UCSD-AML1 (cell line): ENCODE results near the gene SLC9A9.

Experiments
- DNase-seq: peaks from one replicate; lab custom pipeline; 2025; ENCODE audit not compliant: unreplicated experiment; lab: John Stamatoyannopoulos, UW

Gene SLC9A9

DNA sequence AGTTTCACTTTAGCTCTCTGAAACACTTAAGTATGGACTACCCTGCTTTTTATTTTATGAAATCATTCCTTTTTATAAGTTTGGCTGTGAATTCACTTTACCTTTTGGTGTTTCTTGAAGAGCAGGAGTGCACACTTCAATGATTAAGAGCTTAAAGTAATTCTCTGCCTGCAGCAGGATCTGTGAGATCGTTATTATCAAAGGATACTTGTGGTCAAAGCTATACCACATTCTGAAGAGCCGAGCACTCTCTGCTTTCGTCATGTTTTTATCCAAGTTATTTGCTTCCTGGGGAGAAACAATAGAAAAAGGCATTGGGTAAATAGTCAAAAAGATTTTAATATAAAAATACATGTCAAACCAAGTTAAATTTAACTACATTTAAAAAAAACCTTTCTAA, 485.0 kb downstream of the SLC9A9 start:
- no peak for DNase-seq

DNA sequence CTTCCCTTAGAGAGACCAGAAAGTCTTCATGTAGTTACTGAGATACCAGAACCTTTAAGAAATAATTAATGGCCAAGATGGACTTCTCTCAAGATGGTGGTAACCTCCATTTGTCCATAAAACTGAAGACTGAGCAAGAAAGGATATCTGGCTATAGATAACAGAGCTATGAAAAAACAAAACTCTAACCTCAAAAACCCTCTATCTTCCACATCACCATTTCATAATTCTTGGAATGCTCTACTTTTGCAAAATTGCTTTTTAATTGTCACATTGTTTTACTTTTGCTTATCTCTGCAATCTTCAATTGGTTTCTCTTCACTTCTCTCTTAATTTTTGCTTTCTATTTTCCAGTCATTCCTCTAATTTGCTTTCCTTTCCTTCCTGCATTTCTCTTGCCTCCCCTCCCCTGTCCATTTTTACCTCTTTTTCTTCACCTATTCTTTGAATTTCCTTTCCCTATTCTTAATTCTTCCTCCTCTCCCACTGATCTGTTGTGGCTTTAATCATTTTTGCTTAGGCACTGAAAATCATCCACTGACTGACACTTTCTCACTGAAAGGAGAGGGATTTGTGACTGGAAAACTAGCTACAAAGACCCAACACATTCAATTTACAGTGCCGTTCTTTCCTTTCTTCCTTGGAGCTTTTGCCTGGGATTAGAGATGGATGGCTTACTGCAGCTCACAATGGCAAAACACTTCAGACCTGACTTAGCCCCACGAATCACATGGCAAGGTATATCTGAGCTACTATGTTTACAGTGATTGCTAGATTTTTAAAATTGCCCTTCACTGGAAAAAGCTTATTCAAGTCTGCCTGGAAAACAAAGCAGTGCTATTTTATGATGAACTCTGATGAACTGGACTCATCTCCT, 485.9 kb downstream of the SLC9A9 start:
- DNase-seq, result no peak

DNA sequence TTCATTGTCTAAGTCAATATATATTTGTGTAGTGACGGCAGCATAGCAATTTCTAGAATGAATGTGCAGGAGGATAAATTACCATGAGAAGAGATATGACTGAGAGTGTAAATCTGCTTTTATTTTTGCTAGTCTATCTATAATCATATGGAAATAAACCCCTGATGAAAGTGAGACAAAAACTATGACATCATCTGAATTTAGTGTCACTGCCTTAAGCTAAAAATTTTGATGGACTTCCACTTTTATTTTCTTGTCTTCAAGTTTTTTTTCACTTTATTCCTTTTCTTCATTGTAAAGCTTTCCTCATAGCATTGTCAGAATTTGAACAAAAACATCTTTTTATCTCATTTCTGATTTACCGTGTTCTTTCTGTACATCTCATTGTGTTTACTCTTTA, 486.7 kb downstream of the SLC9A9 start:
- no peak for DNase-seq

DNA sequence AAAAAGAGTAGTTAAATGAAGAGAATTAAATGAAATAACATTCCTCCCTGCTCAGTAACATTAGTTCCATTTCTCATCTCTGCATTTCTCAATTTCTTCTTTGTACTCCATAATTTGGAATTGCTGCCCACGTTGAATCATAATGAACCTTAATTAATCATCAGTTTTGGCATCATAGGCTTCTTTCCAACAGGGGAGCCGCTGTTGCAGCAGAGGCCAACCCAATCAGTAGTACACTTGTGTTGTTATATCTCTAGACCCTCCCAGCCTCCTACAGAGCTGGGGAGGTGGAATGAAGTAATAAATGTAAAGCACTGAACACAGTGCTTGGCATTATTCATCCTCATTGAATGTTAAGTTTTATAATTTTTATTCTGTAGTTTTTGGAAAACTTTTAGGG, 488.0 kb downstream of the SLC9A9 start:
- no peak for DNase-seq

DNA sequence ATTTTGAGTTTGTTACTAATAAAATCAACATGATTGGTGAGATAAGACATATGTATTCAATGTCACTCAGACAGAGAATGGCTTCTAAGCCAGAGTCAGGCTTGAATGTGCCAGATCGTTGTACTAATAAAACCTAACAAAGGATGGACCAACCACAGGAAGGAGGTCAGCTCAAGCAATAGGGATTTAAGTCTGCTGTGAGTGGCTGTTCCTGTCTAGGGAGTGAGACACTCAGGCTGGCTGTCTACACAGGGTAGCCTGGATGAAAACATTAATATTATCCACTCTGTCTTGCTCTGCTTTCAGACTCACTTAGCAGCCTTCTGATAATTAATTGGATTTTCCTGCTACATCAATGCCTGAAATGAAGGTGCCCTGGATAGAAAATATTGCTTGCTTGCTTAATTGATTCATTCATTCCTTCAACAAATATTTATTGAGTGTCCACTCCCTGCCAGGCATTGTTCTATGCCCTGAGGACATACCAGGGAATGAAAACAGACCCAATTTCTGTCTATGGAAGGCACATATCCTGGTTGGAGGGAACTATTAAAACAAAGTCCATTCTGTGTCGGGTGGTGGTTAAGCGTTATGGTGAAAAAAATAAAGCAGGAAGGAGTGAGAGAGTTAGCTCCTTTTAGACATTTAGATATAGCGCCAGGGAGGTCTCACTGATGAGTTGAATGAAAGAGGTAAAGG, 489.3 kb downstream of the SLC9A9 start:
- DNase-seq, result no peak

DNA sequence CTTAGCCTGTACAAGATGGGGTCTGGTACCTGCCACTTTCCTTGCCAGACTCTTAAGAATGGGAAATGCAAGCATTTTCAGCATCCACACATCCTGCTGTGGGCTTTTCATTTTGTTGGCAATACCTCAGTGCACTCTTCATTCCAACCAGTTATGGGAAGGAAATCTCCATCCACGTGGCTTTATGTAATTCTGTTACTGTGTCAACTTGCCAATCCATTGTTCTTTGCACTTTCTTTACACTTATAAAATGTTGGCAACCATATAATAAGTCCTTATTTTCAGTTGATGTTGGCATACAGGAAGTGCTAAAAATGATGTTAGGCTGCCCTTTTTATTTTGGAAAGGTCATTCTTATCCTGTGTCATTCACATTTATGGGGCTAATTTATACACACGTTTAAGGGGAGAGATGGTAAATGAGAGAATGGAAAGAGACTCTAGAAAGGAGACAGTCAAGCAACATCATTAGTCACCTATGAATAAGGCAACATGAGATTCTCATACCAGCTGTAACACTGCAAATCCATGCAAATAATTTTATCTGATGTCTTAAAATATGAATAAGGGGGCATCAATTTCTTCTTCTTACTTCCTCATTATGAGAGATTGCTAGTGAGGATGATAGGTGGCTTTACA, 490.0 kb downstream of the SLC9A9 start:
- DNase-seq, result no peak

DNA sequence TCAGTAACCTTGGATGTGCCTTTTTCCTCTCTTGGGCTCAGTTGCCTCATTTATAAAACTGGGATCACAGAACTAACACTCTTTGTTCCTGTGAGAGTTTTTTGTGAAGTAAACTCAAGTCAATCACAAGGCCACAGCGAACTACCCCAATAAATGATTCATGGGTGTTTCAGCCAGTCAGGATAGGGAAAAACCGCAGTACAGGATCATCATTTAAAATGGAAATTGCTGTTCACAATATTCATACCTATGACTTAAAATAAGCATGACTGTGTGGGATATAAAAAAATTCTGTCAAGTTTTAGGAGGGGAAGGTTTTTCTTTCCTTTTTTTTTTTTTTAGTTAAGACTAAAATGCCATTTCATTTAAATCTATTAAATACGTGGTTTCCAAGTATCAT, 490.6 kb downstream of the SLC9A9 start:
- no peak for DNase-seq

DNA sequence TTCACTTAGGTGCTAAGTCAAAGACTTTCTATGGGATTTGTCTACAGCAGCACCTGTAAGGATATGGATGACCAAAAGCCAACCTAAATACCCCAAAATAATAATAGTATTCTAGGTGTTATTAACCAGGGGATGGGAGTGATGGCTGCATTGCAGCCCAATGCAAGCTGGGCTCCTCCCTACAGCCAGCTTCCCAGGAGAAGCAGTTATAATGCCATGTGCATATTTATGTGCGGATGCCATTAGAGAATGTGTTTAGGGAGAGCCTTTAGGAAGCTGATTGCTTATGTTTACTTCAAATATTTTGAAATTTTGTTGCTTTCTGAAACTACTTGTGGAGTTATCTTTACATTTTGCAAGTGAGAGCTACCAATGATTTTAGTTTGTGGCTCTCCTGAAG, 491.4 kb downstream of the SLC9A9 start:
- DNase-seq, result no peak

DNA sequence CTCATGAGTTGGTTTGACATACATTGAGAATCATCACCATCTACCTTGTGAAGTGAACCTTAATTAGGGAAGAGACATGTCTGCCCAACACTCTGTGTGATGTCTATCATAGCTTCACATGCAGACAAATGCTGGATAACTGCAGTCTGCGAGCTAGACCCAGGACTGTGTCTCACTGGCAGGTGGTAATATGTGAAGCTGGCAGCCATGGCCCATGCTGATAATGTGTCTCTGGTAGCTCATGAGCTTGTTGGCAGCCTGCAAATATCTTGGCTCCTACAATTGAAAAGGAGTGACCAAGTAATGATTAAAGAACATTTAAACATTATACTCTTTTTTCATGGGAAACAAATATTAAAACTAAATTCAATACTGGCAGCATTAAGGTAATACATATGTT, 493.9 kb downstream of the SLC9A9 start:
- no peak for DNase-seq

DNA sequence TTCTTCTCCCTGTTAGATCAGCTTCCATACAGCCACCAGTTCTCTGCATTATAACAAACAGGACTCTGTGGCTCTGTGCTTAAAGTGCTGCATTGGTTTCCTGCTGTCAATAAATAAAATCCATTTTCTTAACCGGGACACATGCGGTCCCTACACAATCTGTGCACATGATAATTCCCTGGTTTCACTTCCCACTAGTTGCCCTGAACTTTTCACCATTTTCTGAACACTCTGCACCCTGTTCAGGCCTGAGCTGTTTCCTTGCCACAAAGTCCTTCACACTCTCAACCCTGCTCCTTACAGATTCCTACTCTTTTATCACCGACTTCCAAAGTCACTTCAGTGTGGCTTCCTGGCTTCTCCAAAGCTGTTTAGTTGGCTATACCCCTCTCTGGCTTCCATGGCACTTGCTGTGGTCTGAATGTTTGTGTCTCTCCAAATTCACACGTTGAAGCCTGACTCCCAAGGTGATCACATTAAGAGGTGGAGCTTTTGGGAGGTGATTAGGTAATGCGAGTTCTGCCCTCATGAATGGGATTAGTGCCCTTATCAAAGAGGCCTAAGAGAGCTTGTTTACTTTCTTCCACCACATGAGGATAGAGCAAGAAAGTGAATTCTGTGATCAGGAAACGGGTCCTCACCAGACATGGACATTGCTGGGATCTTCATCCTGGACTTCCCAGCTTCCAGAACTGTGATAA, 495.3 kb downstream of the SLC9A9 start:
- no peak for DNase-seq

DNA sequence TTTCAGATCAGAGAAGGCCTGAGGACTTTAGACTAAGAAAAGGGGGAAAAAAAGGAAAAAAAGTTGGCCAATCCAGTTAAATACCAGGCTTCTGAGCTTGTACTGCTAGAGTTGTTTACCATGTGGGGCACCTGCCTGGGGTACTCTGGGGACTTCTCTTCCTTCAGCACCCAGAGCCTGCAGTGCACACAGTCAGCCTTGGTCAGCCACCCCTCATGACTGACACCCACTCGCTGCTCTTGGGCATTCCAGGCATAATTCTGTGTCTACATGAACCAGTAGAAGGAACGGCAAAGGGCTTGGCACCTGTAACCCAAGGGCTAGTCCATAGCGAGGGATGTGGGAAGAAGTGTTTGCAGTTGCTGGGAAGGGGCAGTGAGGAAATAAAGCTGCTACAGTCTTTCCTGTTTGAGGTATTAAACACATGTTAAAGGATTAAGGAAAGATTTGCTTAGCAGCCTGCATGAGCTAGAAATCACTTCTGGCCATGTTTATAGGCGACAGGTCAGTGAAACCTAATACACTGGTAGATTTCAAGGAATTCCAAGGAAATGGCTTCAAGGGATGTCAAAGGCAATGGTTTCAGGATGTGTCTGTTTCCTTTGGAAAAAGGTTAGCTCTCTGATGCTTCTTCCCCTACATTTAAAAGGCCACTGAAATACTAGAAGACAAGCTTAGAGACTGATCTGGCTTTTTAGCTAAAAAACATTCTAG, 496.2 kb downstream of the SLC9A9 start:
- no peak for DNase-seq

DNA sequence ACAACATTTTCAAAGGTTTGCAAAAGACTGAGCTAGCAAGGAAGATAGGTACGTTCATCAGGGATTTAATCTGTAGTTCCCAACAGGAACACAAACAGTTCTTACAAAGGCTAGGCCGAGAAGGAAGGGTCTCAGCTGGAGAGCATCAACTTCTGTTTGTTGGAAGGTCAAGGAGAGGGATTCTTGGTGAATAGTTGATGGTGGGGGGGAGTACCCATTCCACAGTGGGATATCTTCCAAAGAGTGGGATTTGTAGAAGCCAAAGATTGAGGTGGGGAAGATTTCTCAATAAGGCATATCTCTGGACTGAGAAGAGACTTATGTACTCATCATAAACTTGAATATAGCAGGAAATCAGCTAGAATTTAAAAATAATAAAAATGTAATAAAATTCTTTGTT, 496.9 kb downstream of the SLC9A9 start:
- DNase-seq, result no peak

DNA sequence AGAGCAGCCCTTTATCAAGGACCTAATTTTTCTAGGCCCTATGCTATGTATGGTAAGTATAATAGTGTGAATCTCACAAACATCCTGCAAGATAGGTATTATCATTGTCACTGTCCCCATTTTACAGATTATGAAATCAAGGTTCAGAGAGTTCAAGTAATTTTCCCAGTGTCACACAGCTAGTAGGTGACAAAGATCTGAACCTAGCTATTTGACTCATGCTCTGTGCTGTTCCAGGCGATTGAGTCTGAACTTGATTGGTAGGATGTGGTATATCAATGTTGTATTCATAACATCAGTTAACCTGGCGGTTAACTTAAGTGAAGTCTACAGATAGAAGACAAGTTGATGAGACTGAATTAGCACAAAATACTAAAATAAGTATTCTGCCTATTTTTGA, 498.8 kb downstream of the SLC9A9 start:
- no peak for DNase-seq

DNA sequence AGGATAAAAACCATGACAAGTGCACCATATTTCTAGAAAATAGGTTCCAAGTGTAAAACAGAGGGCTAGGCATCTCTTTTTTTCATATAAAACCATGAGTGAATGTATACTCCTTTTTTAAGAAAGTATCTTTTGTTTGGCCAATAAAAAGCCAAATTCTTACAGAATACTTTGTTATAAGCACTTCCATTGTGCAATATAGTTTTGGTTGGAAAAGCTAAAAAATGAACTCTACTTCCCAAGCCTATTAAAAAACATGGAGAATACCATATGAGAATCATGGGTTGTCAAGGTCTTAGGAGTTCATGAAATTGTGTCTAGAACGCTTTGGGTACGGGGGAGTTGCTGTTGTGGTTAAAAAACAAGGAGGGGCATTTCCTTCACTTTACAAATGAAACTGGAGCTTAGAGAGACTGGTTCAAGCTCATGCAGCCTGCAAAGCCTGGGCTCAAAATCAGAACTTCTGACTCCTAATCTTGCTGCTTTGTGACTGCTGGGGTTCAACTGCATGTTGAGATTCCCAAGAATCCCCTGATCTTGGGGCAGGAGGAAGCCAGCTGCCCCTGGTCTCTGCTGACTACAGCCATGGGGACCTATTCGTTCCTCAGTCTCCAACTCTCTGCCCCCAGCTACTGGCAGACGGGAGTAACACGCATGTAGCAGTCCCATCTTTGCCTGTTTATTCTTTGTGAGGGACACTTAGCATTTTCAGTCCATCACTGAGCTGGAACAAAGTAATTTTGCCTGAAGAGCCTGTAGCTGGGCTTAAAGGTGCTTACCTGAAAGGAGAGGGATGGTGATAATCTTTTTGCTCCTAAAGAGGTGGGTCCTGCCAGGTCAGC, 499.6 kb downstream of the SLC9A9 start:
- DNase-seq, result no peak

DNA sequence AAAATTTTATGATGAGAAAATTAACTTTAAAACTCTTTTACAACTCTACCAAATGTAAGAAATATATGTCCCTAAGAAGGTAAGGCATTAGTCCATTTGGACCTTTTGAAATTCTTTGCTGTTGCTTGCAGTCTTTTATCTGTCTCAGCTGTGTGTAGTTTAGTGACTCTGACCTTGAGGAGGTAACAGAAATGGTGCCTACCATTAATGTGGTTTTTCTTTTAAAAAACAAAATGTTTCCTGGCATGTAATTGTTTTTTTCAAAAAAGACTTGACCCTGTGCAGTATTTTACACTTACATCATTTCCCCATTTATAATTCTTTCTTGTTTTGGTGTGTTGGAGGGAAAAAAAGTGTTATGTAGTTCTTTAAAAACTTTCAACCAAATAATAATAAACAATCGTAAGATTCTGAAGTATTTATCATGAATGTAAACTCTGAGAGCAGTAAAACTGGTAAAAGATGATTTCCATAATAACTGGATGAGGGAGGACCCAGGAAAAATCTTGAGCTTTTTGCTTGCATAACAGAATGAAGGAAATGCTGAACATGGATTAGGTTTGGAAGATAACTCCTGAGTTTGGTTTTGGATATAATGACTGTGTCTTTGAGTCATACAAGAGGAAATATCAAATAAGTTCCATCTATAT, 503.6 kb downstream of the SLC9A9 start:
- no peak for DNase-seq

DNA sequence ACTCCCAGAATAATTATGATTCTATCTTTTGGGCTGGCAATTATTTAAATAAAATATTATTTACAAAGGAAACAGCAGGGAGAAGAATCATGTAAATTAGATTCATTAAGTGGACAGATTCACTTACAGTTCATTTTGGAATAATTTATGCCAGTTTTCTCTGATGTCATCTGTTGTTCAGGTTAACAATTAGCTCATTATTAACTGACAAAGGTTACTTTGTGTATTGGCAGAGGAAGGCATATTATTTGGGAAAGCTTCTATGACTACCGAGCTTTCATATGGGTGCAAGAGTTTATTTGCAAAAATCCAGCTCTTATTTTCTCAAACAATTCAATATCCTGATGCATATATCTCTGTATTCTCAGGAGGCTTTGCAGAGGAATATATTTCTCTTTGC, 504.3 kb downstream of the SLC9A9 start:
- DNase-seq, result no peak

DNA sequence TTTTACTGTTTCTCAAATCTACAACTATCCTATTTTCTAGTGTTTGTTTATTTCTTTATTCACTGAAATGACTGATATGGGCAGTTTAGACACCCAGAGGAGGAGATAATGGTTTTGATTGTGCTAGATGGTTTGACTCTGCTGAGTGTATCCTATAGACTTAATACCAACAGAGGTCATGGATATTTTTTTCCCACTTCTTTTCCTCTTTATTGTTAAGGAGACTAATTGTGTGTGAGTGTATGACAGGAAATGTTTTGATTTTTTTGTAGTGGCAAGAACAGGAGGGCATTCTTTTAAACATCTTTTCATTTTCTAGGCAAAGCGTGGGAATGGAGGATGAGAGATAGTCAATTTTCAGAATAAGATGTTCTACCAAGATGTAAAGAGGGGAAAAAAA, 505.2 kb downstream of the SLC9A9 start:
- DNase-seq, result no peak

DNA sequence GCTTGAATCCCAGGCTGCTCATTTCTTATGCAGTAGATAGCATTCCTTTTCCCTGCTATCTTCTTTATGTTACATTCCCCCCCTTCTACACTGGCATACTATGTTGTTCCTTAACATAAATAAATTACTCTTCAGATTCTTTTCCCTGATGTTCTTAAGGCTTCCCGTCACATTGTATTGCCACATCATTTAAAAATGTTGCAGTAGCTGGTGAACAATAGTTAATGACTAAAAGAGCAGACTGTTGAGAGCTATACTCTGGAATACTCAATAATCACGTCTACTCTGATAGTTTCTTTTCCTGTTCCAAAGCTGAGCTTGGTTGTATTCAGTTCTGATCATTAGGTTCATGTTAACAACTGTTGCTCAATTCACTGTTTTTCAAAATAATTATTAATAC, 508.8 kb downstream of the SLC9A9 start:
- DNase-seq, result no peak

DNA sequence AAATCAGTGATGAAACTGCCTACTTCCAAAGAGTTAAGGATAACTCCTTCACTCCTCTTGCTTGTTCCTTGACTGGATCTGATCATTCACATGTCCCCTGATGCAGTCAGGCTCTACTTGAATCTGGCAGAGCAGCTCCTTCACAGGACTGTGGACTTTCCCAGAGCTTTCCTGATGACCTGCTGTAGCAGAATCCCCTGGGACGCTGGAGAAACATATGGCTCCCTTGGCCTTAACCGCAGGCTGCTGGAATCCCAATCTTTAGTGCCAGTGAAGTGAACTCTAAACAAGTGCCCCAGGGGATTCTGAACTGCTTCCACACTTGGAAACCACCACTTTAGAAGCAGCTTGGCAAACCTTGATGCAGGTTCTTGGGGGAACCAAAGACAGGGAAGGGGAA, 510.9 kb downstream of the SLC9A9 start:
- no peak for DNase-seq
